Activated naive CD4-positive, alpha-beta T cell treated with anti-CD3 and anti-CD28 coated beads, Interleukin-2, amount 10 ng/mL, durations not matched to agents 5 hours and 36 hours (primary cell): ENCODE data around the gene MYH6. TPM values are rescaled to one million over a fixed set of nuclear protein-coding genes. Genes with fewer than 3 reads are reported as not detected.

Source experiments
- microRNA-seq: library from miRNA; unstranded; fragments of <30 nt; microRNA quantifications from one replicate; pipeline ENCODE4 v1.2.0, GENCODE V29; 2022; ENCODE audit warnings: borderline microRNAs expressed, borderline replicate concordance
- total RNA-seq, 2 experiments: library from RNA; stranded (reverse); gene quantifications; one replicate each; pipeline ENCODE4 v1.2.3, GENCODE V29; 2021

MYH6 gene
- total RNA-seq = not detected

GRCh38 chr14:23407516-23408306, at the start of gene MYH6:
Gene MYH6 (minus strand): TSS chr14:23408273. CDS start chr14:23407223, 1,050 bp downstream.

DNA sequence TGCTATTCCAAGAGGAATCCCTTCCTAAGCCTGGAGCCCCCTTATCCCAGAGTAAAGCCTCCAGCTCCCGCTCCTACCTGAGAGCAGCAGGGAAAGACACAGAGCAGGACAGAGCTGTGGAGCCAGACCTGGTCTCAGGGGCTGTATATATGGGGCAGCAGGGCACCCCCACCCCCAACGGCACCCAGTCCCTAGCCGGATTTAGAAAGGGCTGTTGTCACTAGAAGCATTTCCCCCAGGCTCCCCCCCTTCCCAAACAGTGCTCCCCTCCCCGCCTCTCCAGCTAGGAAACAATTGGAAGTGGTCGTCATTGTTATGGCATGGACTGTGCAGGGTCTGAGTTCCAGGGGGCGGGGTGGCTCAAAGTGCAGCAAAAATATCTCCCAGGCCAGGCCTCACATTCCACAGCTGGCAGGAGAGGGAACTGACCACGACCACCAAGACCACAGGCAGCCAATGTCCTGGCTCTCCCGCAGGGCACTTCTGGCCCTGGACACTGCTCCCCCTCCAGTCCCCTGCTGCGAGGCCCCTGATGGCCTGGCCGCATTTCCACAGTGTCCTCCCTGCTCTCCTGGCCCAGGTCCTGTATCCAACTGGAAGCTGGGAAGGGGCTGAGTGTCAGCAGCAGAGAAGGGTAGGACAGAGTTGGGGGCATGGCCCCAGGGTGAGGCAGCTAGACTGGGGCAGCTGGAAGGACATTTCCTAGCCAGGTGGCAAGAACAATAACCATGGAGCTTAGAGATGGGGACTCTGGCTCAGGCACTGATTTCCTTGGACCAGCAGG, 27.7 kb upstream of the MYH6 start, which contains the start of gene MYH7:
MYH7 (minus strand) TSS at position 118 of the 784 bp plus-strand sequence. CDS start 1,928 bp downstream, outside the sequence.

GRCh38 chr14:23376482-23377197, 31.4 kb downstream of the MYH6 start, which contains the start of gene CMTM5:
Gene CMTM5 (plus strand): TSS chr14:23377046. CDS start chr14:23377252, 206 bp downstream.

DNA sequence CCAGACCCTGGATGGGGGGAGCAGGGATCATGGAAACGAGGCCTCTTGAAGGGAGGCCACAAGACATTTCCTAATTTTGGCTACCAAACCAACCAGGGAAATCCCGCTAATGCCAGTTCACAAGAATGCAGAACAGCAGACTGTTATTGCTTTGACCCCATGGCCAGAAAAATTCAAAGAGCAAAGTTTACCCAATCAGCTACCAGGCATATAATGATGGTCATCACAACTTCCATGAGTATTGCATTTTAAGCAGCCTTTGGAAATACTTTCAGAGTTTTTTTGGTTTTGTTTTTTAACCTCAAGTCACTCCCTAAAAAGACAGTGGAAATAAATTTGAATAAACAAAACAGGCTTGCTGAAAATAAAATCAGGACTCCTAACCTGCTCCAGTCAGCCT, 35.6 kb downstream of the MYH6 start, which contains the start of gene IL25:
IL25 (plus strand) TSS at position 301 of the 400 bp plus-strand sequence.

DNA sequence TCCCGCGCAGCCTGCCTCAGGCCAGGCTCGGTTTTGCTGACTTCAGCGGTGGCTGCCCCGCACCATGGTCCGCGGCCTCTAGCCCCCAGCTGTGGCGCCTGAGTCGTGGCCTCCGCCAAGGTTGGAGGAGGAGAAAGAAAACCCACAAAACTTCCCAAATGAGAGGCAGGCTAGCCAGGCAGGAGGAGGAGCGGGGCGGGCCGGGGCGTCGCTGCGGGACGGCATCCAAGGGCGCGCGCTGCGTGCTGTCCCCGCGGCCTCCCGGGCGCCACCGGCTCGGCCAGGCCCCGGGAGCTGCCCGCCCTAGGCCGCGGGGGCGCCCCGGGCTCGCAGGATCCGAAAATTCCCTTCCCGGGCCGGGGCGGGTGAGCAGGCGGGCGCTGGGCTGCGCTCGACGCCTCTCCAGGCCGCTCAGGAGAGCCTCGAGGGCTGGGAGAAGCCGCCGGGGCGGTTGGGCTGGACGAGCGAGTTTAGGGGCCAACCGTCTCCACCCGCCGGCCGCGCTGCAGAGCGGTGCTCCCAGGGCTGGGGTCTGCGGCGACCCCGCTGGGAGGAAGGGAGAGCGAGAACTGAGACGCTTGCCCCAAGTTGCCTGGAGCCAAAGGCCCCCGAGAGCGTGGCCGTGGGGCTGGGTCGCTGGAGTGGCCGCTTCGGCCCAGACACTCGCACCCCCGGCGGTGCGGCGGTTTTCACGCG, 42.9 kb downstream of the MYH6 start, which contains the start of gene EFS:
EFS (minus strand) TSS at position 137 of the 696 bp plus-strand sequence. CDS start 147 bp downstream, outside the sequence.

GRCh38 chr14:23352506-23353432, 55.3 kb downstream of the MYH6 start, which contains the start of gene SLC22A17:
Gene SLC22A17 (minus strand): TSS chr14:23352887.

Small RNA genes lying within 50 kb of the gene (microRNA-seq; reads per million reads assigned to microRNA genes)
- gene MIR208A = not detected
- gene MIR208B = not detected

Other genes starting within 250 kb of the MYH6 start
- gene SLC7A8, start 224.6 kb downstream of the MYH6 start, total RNA-seq = under 1 TPM; 0.22 to 0.40 TPM
- gene RNF212B, start 170.3 kb downstream of the MYH6 start, total RNA-seq = not detected
- gene HOMEZ, start 122.1 kb downstream of the MYH6 start, total RNA-seq = 10 to 100 TPM; 13.4 to 13.5 TPM
- 10 to 100 TPM; 46.0 to 56.1 TPM for gene PPP1R3E, start 105.4 kb downstream of the MYH6 start, total RNA-seq
- 1 to 10 TPM; 2.1 to 3.0 TPM for gene BCL2L2, start 101.4 kb downstream of the MYH6 start, total RNA-seq
- gene PABPN1, start 86.8 kb downstream of the MYH6 start, total RNA-seq = 100 to 1,000 TPM; 186 to 197 TPM
- 1 to 10 TPM; 2.1 to 2.2 TPM for gene SLC22A17, start 55.4 kb downstream of the MYH6 start, total RNA-seq
- not detected for gene EFS, start 43.1 kb downstream of the MYH6 start, total RNA-seq
- not detected for gene IL25, start 35.5 kb downstream of the MYH6 start, total RNA-seq
- gene CMTM5, start 31.2 kb downstream of the MYH6 start, total RNA-seq = not detected
- not detected for gene MYH7, start 27.4 kb upstream of the MYH6 start, total RNA-seq
- 10 to 100 TPM; 41.3 to 42.3 TPM for gene NGDN, start 61.4 kb upstream of the MYH6 start, total RNA-seq
- gene ZFHX2, start 143.5 kb upstream of the MYH6 start, total RNA-seq = under 1 TPM; 0.53 to 0.93 TPM
- gene THTPA, start 148.0 kb upstream of the MYH6 start, total RNA-seq = 10 to 100 TPM; 10.3 to 13.4 TPM
- 100 to 1,000 TPM; 299 to 314 TPM for gene AP1G2, start 159.5 kb upstream of the MYH6 start, total RNA-seq
- gene JPH4, start 170.5 kb upstream of the MYH6 start, total RNA-seq = under 1 TPM; 0.07 to 0.10 TPM
- under 1 TPM; 0.18 to 0.24 TPM for gene DHRS2, start 228.1 kb upstream of the MYH6 start, total RNA-seq